Activated CD8-positive, alpha-beta memory T cell treated with anti-CD3 and anti-CD28 coated beads, Interleukin-2, amount 50 U/mL, for 4 hours (primary cell): ENCODE results near the gene TMEM214.

Experiments
- DNase-seq: peaks from one replicate; pipeline ENCODE4 v3.0.0-alpha.2; 2020

The TMEM214 gene

DNA sequence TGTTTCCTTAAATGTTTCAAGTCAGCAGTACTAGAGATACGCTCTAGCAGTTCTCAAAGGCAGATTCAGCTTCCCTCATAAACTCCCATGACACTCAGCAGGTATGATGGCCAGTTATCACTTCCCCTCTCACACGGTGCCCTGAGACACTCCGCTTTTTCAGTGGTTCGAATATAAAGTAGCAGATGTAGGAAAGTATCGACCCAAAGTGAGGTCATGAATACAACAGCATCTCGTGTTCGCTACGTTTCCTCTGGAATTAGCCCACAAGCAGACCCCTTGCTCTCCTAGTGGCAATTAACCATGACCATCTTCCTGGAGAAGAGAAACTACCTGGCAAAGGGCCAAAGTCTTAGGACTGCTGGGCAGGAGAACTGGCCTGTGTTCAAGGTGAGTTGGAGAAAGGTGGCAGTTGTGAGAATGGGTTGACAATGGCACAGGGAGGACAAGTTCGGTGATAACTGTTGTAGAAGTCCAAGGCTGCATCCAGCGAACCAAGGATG is 9.4 kb downstream of the TMEM214 start:
- no peak for DNase-seq

DNA sequence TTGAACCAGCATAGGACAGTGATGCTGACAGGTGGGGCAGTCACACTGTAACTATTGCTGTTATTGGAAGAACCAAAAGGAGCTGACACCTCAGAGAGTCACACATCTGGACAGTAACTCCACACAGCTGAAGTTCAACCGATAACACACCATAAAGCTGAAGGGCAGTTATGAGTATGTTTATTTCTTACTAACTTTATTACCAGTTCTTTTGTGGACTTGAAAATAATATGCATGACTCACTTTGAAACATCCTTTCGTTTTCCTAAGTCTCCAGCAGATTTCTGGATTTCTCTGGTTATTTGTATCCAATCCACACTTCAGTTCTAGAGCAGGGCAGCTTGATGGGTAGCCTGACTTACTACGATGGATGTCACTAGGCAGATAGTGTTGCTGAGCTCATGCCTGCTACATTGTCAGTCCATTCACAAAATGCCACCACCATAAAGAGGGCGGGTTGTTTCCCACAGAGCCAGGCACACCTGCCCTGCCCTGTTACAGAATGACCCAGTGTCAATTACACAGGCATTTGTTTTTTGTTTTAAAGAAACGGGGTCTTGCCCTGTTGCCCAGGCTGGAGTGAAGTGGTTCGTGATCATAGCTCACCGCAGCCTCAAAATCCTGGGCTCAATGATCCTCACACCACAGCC is 10.3 kb downstream of the TMEM214 start:
- no peak for DNase-seq

DNA sequence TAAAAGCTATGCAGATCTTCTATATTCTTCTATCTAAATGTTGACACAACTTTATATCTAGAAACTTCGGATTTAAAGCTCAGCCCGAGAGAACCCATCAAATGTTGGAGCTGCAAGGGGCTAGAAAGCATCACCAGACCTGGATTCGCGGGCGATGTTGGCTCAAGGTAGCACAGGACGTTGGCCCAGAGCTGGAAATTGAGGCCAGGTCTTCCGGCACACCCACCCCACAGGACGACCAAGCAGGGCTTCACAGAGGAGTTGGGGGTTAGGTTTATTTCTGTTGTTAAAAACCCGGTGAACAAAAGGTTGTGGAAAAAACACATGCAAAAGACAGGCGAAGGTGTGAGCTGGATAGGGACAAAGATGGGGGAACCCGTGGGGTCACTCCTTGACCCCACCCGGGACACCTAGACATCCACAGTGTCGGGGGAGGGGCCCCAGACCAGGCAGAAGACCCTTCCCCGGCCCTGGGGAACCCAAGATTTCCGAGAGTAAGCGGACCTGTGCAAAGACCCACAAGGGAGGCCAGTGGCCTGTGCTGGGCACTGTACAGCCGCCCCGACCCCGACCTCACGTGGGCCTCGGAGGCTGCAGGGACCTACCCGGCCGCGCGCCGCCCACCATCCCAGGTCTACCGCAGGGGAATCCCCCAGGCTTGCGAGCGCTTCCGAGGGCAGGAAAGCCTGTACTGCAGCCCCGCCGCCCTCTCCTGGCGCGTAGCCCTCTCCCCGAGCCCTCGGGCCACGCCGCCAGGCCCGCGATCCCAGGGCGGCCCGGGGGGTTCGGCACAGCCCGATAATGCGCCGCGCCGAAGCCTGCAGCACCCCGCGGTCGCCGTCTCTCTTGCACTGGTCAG is 16.9 kb downstream of the TMEM214 start:
- DNase-seq = peak; percentile 71

- peak; percentile 88 for DNase-seq
Measured at GRCh38 chr2:27050281-27050995, 17.7 kb downstream of the TMEM214 start.

GRCh38 chr2:27050996-27051901 is 18.5 kb downstream of the TMEM214 start, which contains the start of gene AGBL5:
Gene AGBL5 (plus strand): TSS chr2:27051668. CDS start chr2:27052959, 1,291 bp downstream.
- DNase-seq = peak; percentile 96

DNA sequence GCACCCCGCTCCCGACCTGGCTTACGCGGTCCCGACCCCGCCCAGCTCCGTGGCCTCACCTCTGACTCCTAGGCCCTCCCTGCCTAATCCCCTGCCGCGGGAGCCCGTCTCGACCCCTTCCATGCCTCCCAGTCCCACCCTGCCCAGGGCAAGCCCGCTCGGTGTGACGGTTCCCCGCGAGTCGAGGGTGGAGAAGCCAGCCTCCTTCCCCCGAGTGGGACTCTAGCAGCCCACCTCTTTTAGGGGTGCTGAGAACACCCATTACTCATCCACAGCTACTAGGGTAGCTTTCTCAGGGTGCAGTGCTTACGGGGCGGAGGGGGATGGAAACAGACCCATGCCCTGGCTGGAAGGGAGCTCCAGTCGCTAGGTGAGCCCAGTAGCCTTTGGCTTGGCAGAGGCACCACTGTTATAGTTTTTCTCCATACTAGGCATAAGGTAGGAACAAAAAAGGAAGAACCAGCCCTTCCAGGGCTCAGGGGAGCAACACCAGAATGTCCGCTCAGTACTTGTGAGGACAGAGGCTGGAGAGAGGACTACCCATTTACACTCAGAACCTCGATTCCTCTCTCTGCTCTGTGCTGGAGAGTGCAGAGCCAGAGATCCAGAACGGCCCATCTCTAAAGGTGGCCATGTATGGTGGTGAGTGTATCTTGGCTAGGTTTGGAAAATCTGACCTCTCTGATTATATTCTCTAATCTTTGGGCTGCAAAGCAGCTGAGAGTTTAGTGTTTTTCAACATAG is 19.3 kb downstream of the TMEM214 start:
- DNase-seq = peak; percentile 59

GRCh38 chr2:27053321-27053720 is 20.6 kb downstream of the TMEM214 start:
- DNase-seq = no peak

- DNase-seq = no peak
Measured at GRCh38 chr2:27053776-27054175, 21.0 kb downstream of the TMEM214 start.

GRCh38 chr2:27054721-27055120 is 22.0 kb downstream of the TMEM214 start:
- DNase-seq = no peak

- DNase-seq = no peak
Measured at GRCh38 chr2:27057184-27057583, 24.4 kb downstream of the TMEM214 start.

- no peak for DNase-seq
Measured at GRCh38 chr2:27058210-27058609, 25.4 kb downstream of the TMEM214 start.

GRCh38 chr2:27059141-27059820 is 26.5 kb downstream of the TMEM214 start:
- no peak for DNase-seq

- no peak for DNase-seq
Measured at GRCh38 chr2:27060323-27060722, 27.6 kb downstream of the TMEM214 start.

DNA sequence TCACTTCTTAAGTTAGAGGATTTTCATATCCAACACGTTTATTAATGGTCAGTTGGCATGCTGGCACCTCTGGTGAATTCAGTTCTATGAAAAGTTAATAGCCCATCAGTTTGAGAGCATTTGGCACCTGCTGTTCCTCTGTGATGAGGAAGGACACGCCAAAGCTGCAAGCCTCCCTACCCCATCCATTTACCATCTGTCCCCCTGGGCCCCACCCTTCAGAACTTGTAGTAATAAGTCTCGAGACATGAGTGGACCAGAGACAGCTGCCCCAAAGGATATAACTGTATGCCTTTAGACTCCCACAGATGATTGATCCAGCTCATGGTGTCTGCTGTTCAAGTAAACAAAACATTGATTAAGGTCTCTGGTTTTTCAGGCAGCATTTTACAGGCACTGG is 32.4 kb downstream of the TMEM214 start:
- no peak for DNase-seq

GRCh38 chr2:27067385-27067784 is 34.6 kb downstream of the TMEM214 start:
- DNase-seq = no peak

- DNase-seq = no peak
Measured at GRCh38 chr2:27069436-27069835, 36.7 kb downstream of the TMEM214 start.

- no peak for DNase-seq
Measured at GRCh38 chr2:27069961-27070618, 37.3 kb downstream of the TMEM214 start.

DNA sequence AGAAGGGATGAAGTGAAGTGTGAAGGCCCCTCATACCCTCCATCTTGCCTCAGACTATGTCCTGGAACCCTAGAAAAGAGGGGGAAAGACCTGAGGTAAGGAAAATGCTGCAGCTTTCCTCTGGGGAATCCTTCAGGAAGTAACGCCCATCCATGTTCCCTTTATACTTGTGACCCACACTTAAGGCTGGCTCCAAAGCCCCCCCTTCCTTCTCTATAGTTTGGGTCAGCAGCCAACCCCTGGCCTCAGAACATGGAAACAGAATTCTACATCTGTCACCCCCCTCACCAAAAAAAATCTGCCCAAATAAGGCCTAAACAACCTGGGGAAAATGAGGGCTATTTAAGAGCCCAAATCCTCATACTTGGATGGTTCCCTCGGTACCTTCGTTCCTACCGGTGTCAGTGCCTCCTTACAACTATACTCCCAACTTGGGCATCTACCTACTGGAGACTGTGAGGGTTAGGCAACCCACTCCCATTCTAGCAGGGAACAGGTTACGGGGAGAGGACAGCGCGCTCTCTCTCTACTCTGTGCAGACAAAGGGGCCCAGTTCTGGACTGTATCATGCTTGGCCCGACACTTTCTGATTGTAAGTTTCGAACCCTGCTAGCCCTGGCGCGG is 38.0 kb downstream of the TMEM214 start:
- DNase-seq = no peak

- DNase-seq = peak; percentile 89
Measured at GRCh38 chr2:27071277-27071989, 38.7 kb downstream of the TMEM214 start, which contains the start of gene OST4. Gene OST4 (minus strand): TSS chr2:27071654.
